IMR-90 (cell line): Measurements from ENCODE around the gene ADGRV1. TPM values are rescaled to one million over a fixed set of nuclear protein-coding genes. Genes with fewer than 3 reads are reported as not detected.

ENCODE experiments used
- ATAC-seq: fragments of 200-7000 bp; cut with Tn5 transposase; 2 replicates; pipeline ENCODE4 v1.9.1; 2020; ENCODE audit warnings: low read depth, mild to moderate bottlenecking, moderate library complexity
- BruUV-seq: library from RNA; stranded (reverse); fragments of 400-500 nt; replicated peaks from 2 replicates; lab custom pipeline; 2021; lab: Mats Ljungman, UMichigan
- CTCF ChIA-PET: fragments of 300-600 bp; formaldehyde crosslinking; extraction: SDS; loops from one replicate; lab custom pipeline; 2021; ENCODE audit warnings: antibody characterized with exemption; lab: Yijun Ruan, JAX
- POLR2A ChIA-PET: fragments of 300-600 bp; sonication (Branson Sonifier 250); formaldehyde crosslinking; loops from one replicate; lab custom pipeline; 2022; ENCODE audit warnings: antibody characterized with exemption; ENCODE audit not compliant: unreplicated experiment; lab: Charles Lee
- DNase-seq: peaks from one replicate; pipeline ENCODE4 v3.0.0; 2013
- H2AFZ ChIP-seq: replicated peaks from 2 replicates; pipeline ENCODE3; 2013; ENCODE audit warnings: low read length, mild to moderate bottlenecking; ENCODE audit not compliant: poor library complexity
- H2AK5ac ChIP-seq: 2 replicates; pipeline ENCODE4 v1.6.1; 2013; ENCODE audit warnings: low read depth, low read length, inconsistent platforms
- H2AK9ac ChIP-seq: replicated peaks from 2 replicates; pipeline ENCODE3; 2013; ENCODE audit warnings: mild to moderate bottlenecking, low read depth, low read length, moderate library complexity; ENCODE audit not compliant: poor library complexity
- H2BK120ac ChIP-seq: 2 replicates; pipeline ENCODE4 v1.6.1; 2013; ENCODE audit warnings: low read depth, low read length, inconsistent platforms
- H2BK15ac ChIP-seq: 3 replicates; pipeline ENCODE4 v1.6.1; 2013; ENCODE audit warnings: low read depth, low read length, inconsistent platforms
- H2BK20ac ChIP-seq: 2 replicates; pipeline ENCODE4 v1.6.1; 2013; ENCODE audit warnings: low read depth, mild to moderate bottlenecking, inconsistent platforms, low read length, moderate library complexity
- H2BK5ac ChIP-seq: 2 replicates; pipeline ENCODE4 v1.6.1; 2013; ENCODE audit warnings: mild to moderate bottlenecking, low read depth, low read length, inconsistent platforms; ENCODE audit not compliant: poor library complexity, severe bottlenecking
- H3K14ac ChIP-seq: replicated peaks from 2 replicates; pipeline ENCODE4 v1.6.1; 2013; ENCODE audit warnings: low read depth, low read length, inconsistent platforms
- H3K18ac ChIP-seq: 2 replicates; pipeline ENCODE4 v1.6.1; 2013; ENCODE audit warnings: low read depth, low read length, control low read depth
- H3K23ac ChIP-seq: 2 replicates; pipeline ENCODE4 v1.6.1; 2013; ENCODE audit warnings: low read depth, low read length, inconsistent platforms
- H3K27ac ChIP-seq: 2 replicates; pipeline ENCODE4 v1.5.1; 2013; ENCODE audit warnings: mild to moderate bottlenecking, control low read depth, low read length; ENCODE audit not compliant: insufficient read depth
- H3K27me3 ChIP-seq: 2 replicates; pipeline ENCODE4 v1.6.1; 2013; ENCODE audit warnings: low read length; ENCODE audit not compliant: control insufficient read depth, insufficient read depth
- H3K36me3 ChIP-seq: 2 replicates; pipeline ENCODE4 v1.6.1; 2013; ENCODE audit warnings: low read length, mixed read lengths; ENCODE audit not compliant: control insufficient read depth, insufficient read depth
- H3K4ac ChIP-seq: 2 replicates; pipeline ENCODE4 v1.6.1; 2013; ENCODE audit warnings: low read depth, low read length, inconsistent platforms
- H3K4me1 ChIP-seq: 2 replicates; pipeline ENCODE4 v1.6.1; 2013; ENCODE audit warnings: low read length, mixed read lengths; ENCODE audit not compliant: control insufficient read depth, insufficient read depth
- H3K4me2 ChIP-seq: 2 replicates; pipeline ENCODE4 v1.6.1; 2013; ENCODE audit warnings: low read depth, mild to moderate bottlenecking, control low read depth, low read length, moderate library complexity
- H3K4me3 ChIP-seq: 2 replicates; pipeline ENCODE4 v1.5.1; 2013; ENCODE audit warnings: low read depth, mild to moderate bottlenecking, control low read depth, low read length, moderate library complexity; ENCODE audit not compliant: insufficient read depth
- H3K56ac ChIP-seq: 2 replicates; pipeline ENCODE4 v1.6.1; 2013; ENCODE audit warnings: low read length, inconsistent platforms; ENCODE audit not compliant: insufficient read depth; ENCODE audit errors: extremely low read depth
- H3K79me1 ChIP-seq, 2 experiments: 2 replicates each; pipeline ENCODE4 v1.6.1; 2013; ENCODE audit warnings: low read length in 2 of 2, inconsistent platforms in 1 of 2, low read depth in 1 of 2
- H3K9ac ChIP-seq: 2 replicates; pipeline ENCODE4 v1.6.1; 2013; ENCODE audit warnings: low read depth, low read length, control low read depth
- H3K9me1 ChIP-seq: 2 replicates; pipeline ENCODE4 v1.6.1; 2013; ENCODE audit warnings: low read length, inconsistent platforms; ENCODE audit not compliant: insufficient read depth
- H3K9me3 ChIP-seq: 2 replicates; pipeline ENCODE4 v1.6.1; 2013; ENCODE audit warnings: low read length; ENCODE audit not compliant: control insufficient read depth, insufficient read depth
- H4K20me1 ChIP-seq: 2 replicates; pipeline ENCODE4 v1.6.1; 2013; ENCODE audit warnings: low read length, inconsistent platforms; ENCODE audit not compliant: insufficient read depth
- H4K5ac ChIP-seq: 2 replicates; pipeline ENCODE4 v1.6.1; 2013; ENCODE audit warnings: mild to moderate bottlenecking, low read depth, low read length, control low read depth
- H4K8ac ChIP-seq, 2 experiments: 2 replicates each; pipeline ENCODE4 v1.6.1; 2013; ENCODE audit warnings: low read depth in 2 of 2, low read length in 2 of 2, control low read depth in 1 of 2, inconsistent platforms in 1 of 2
- H4K91ac ChIP-seq: 2 replicates; pipeline ENCODE4 v1.6.1; 2013; ENCODE audit warnings: low read depth, low read length, inconsistent platforms; ENCODE audit not compliant: insufficient read depth
- BHLHE40 ChIP-seq: fragments of 150-350 bp; IDR thresholded peaks from 2 replicates; pipeline ENCODE4 v1.6.1; 2016; ENCODE audit warnings: mild to moderate bottlenecking, low read depth, low read length
- CEBPB ChIP-seq: IDR thresholded peaks from 2 replicates; pipeline ENCODE4 v1.6.1; 2012; ENCODE audit warnings: low read depth, low read length, improper control_type of control experiment
- CHD1 ChIP-seq: IDR thresholded peaks from 2 replicates; pipeline ENCODE4 v1.6.1; 2012; ENCODE audit warnings: low read depth, low read length, improper control_type of control experiment
- FOS ChIP-seq: fragments of 150-350 bp; IDR thresholded peaks from 2 replicates; pipeline ENCODE4 v1.6.1; 2016; ENCODE audit warnings: low read depth, low read length
- MAFK ChIP-seq: IDR thresholded peaks from 2 replicates; pipeline ENCODE4 v1.6.1; 2012; ENCODE audit warnings: low read depth, low read length, improper control_type of control experiment
- MAZ ChIP-seq: IDR thresholded peaks from 2 replicates; pipeline ENCODE4 v1.6.1; 2012; ENCODE audit warnings: low read depth, mild to moderate bottlenecking, low read length, improper control_type of control experiment, moderate library complexity, borderline replicate concordance
- MXI1 ChIP-seq: IDR thresholded peaks from 2 replicates; pipeline ENCODE4 v1.6.1; 2012; ENCODE audit warnings: low read depth, mild to moderate bottlenecking, low read length, moderate library complexity, borderline replicate concordance
- NFE2L2 ChIP-seq: fragments of 150-350 bp; IDR thresholded peaks from 2 replicates; pipeline ENCODE4 v1.6.1; 2016; ENCODE audit warnings: low read depth, mild to moderate bottlenecking, low read length
- POLR2A ChIP-seq: IDR thresholded peaks from 2 replicates; pipeline ENCODE4 v1.6.1; 2012; ENCODE audit warnings: mild to moderate bottlenecking, low read depth, low read length
- RAD21 ChIP-seq: IDR thresholded peaks from 2 replicates; pipeline ENCODE4 v1.6.1; 2012; ENCODE audit warnings: low read length, improper control_type of control experiment
- RCOR1 ChIP-seq: IDR thresholded peaks from 2 replicates; pipeline ENCODE4 v1.6.1; 2012; ENCODE audit warnings: mild to moderate bottlenecking, low read length, improper control_type of control experiment; ENCODE audit not compliant: insufficient replicate concordance
- RFX5 ChIP-seq: IDR thresholded peaks from 2 replicates; pipeline ENCODE4 v1.8.0; 2012; ENCODE audit warnings: low read depth, mild to moderate bottlenecking, low read length, moderate library complexity
- SMC3 ChIP-seq: fragments of 150-350 bp; IDR thresholded peaks from 2 replicates; pipeline ENCODE4 v1.6.1; 2016; ENCODE audit warnings: low read depth, mild to moderate bottlenecking, antibody characterized with exemption, low read length, moderate library complexity
- USF2 ChIP-seq: fragments of 150-350 bp; IDR thresholded peaks from 2 replicates; pipeline ENCODE4 v1.6.1; 2017; ENCODE audit warnings: mild to moderate bottlenecking, antibody characterized with exemption, low read length, low read depth
- WGBS, 2 experiments: methylation state at CpG; one replicate each; pipeline versions ENCODE4 v1.1.5 to v1.1.7; 2013; ENCODE audit warnings: missing lambda C conversion rate in 2 of 2; ENCODE audit not compliant: insufficient read length in 1 of 2; ENCODE audit errors: extremely low coverage in 2 of 2; 5-methylcytosine and 5-hydroxymethylcytosine counted together
- dilution Hi-C: fragments of 300-500 bp; cut with HindIII; formaldehyde crosslinking; loops from one replicate; pipeline ENCODE4 v1.14.3; 2018; ENCODE audit warnings: low sequenced_read_pairs; ENCODE audit not compliant: unreplicated experiment
- in situ Hi-C: fragments of 300-500 bp; cut with MboI; formaldehyde crosslinking; loops from 3 replicates; pipeline ENCODE4 v1.14.3; 2019; ENCODE audit warnings: low sequenced_read_pairs, inconsistent platforms, mixed read lengths
- intact Hi-C: fragments of 100-400 bp; cut with micrococcal nuclease; formaldehyde crosslinking; loops from 2 replicates; pipeline ENCODE4 v1.10.0; 2022
- polyA plus RNA-seq, 3 experiments: library from polyadenylated mRNA; depleted of rRNA; stranded (reverse); fragments of >200 nt; gene quantifications; 2 replicates each; pipeline ENCODE4 v1.2.3, GENCODE V29; 2012; ENCODE audit warnings: low replicate concordance in 1 of 3
- total RNA-seq: library from RNA; depleted of rRNA; stranded (reverse); fragments of >200 nt; gene quantifications from 2 replicates; pipeline ENCODE4 v1.2.3, GENCODE V29; 2012
- TF ChIP-seq, protein P1 (sequence below): conservative IDR thresholded peaks from 2 replicates; pipeline ENCODE4 v1.5.1; 2012; ENCODE audit warnings: mild to moderate bottlenecking, low read depth, low read length, improper control_type of control experiment
- TF ChIP-seq, protein P2 (sequence below): fragments of 150-350 bp; IDR thresholded peaks from 2 replicates; pipeline ENCODE4 v1.6.1; 2016; ENCODE audit warnings: low read depth, mild to moderate bottlenecking, low read length, moderate library complexity, borderline replicate concordance

Gene ADGRV1
- total and polyA plus RNA-seq, 2 of the 4 experiments (the other 2 are of a cell fraction): under 0.01 TPM; not detected in 1

DNA sequence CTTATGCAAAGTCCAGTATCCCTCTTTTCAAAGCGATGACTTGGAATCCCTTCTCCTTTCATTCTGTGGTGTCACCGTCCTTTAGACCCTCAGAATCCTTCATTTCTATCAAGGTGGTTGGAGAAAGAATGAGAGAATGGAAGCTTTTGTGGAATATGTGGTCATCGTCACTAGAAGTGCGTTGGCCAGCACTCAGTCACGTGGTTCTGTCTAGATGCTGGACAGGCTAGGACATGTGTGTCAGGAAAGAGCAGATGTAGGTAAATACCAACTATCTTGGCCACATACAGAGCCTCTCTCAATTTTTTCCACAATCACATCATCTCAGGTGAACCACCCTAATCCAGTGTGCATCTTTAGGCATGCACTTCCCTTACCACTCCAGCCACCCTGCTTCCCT, 618.5 kb downstream of the ADGRV1 start:
- H2BK5ac ChIP-seq: no peak overlapping the region
- ChIA-PET POLR2A (interaction anchor here (0.6 kb wide), 1 partner anchor 135 kb away, joined by 3 read pairs; no protein-coding TSS in a partner anchor), CTCF (no interaction called here)
- H3K9ac ChIP-seq: no peak overlapping the region
- 0 out of 3 replicates have a peak overlapping the region, but pooled peaks have one; percentile 26 for H2BK15ac ChIP-seq
- no peak overlapping the region for H4K5ac ChIP-seq
- H3K4me2 ChIP-seq: no peak overlapping the region
- H3K9me1 ChIP-seq: 0 out of 2 replicates have a peak, but pooled peaks cover 3% of the 10 kb centered on the region
- no peak overlapping the region for H3K18ac ChIP-seq
- H3K4ac ChIP-seq: 0 out of 2 replicates have a peak overlapping the region, but pooled peaks have one; percentile 37
- BruUV-seq: no TSS peak
- peak overlapping the region; percentile 91 for H2AK5ac ChIP-seq
- no peak for DNase-seq
- no peak overlapping the region for H2AK9ac ChIP-seq
- H3K79me1 ChIP-seq: no peaks in the 10 kb centered on the region
- H3K4me3 ChIP-seq: no peak overlapping the region
- H4K8ac ChIP-seq: no peak overlapping the region
- H3K36me3 ChIP-seq: no peaks in the 10 kb centered on the region
- no peaks in the 10 kb centered on the region for H4K20me1 ChIP-seq
- intact Hi-C loops (loop anchor here (5.0 kb wide), 2 partner anchors 50 to 205 kb away; partner anchors contain the start of gene ARRDC3), in situ Hi-C loops (no loop called here), dilution Hi-C loops (no loop called here)
- no peak overlapping the region for H2AFZ ChIP-seq
- peaks cover 12% of the 10 kb centered on the region for H3K4me1 ChIP-seq
- H3K27me3 ChIP-seq: no peaks in the 10 kb centered on the region
- no peak overlapping the region; the same call in 1 of the 2 replicates for H4K91ac ChIP-seq
- TF ChIP-seq MXI1 (no peak), NFE2L2 (no peak), POLR2A (no peak), CHD1 (no peak), SMC3 (no peak), BHLHE40 (no peak), RCOR1 (no peak), CEBPB (no peak), USF2 (no peak), RFX5 (no peak), MAZ (no peak), RAD21 (no peak), MAFK (no peak), FOS (no peak)
- TF ChIP-seq, protein P1, sequence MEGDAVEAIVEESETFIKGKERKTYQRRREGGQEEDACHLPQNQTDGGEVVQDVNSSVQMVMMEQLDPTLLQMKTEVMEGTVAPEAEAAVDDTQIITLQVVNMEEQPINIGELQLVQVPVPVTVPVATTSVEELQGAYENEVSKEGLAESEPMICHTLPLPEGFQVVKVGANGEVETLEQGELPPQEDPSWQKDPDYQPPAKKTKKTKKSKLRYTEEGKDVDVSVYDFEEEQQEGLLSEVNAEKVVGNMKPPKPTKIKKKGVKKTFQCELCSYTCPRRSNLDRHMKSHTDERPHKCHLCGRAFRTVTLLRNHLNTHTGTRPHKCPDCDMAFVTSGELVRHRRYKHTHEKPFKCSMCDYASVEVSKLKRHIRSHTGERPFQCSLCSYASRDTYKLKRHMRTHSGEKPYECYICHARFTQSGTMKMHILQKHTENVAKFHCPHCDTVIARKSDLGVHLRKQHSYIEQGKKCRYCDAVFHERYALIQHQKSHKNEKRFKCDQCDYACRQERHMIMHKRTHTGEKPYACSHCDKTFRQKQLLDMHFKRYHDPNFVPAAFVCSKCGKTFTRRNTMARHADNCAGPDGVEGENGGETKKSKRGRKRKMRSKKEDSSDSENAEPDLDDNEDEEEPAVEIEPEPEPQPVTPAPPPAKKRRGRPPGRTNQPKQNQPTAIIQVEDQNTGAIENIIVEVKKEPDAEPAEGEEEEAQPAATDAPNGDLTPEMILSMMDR: no peak
- TF ChIP-seq, protein P2, sequence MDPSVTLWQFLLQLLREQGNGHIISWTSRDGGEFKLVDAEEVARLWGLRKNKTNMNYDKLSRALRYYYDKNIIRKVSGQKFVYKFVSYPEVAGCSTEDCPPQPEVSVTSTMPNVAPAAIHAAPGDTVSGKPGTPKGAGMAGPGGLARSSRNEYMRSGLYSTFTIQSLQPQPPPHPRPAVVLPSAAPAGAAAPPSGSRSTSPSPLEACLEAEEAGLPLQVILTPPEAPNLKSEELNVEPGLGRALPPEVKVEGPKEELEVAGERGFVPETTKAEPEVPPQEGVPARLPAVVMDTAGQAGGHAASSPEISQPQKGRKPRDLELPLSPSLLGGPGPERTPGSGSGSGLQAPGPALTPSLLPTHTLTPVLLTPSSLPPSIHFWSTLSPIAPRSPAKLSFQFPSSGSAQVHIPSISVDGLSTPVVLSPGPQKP: no peak
- H2BK120ac ChIP-seq: peak overlapping the region; percentile 42; the same call in 1 of the 2 replicates
- H3K9me3 ChIP-seq: no peaks in the 10 kb centered on the region
- H3K14ac ChIP-seq: peak overlapping the region; percentile 48; the same call in 1 of the 2 replicates
- no peak overlapping the region for H3K23ac ChIP-seq
- no peak overlapping the region for H3K56ac ChIP-seq
- WGBS, 2 experiments: no CpG with 5 or more reads among the region's 5 CpGs
- no peak for ATAC-seq
- H2BK20ac ChIP-seq: 0 out of 2 replicates have a peak overlapping the region, but pooled peaks have one; percentile 35
- H3K27ac ChIP-seq: no peak overlapping the region
